ENCODE measurements around the gene SERF2. TPM values are rescaled to one million over a fixed set of nuclear protein-coding genes. Genes with fewer than 3 reads are reported as not detected.

The SERF2 gene
- total and polyA plus RNA-seq, 10 of the 15 experiments (the other 5 are each of a cell fraction or from before 2014, with no cell fraction given), result 464 to 4,159 (median 1,014) TPM

- TF ChIP-seq CUX1 (IDR thresholded peaks at IDR 0.05; ENCODE audit: insufficient replicate concordance, low read depth, low read length) (no peak), PBX3 (IDR thresholded peaks at IDR 0.05; ENCODE audit: insufficient replicate concordance, low read depth, low read length) (no peak), EGR1 (IDR thresholded peaks at IDR 0.05; ENCODE audit: borderline replicate concordance in 1 of 2, low read depth in 2 of 2, low read length in 2 of 2) (peak; percentile 30 to 69; a peak in 2 of 3 replicates), TCF12 (IDR thresholded peaks at IDR 0.05; ENCODE audit: low read depth, low read length) (peak; percentile 78; the same call in 1 of the 2 replicates), CHD2 (IDR thresholded peaks at IDR 0.05; ENCODE audit: borderline replicate concordance, low read depth, low read length) (peak; percentile 61; the same call in 1 of the 2 replicates), EED (IDR thresholded peaks at IDR 0.05; ENCODE audit: low read depth) (no peak), PAX5 (IDR thresholded peaks at IDR 0.05; ENCODE audit: borderline replicate concordance, low read depth, low read length) (peak; percentile 13; the same call in 1 of the 2 replicates), PRDM15 (CRISPR knock-in tag; IDR thresholded peaks at IDR 0.05) (no peak), SPI1 (IDR thresholded peaks at IDR 0.05; ENCODE audit: borderline replicate concordance, insufficient read depth, low read depth, low read length) (no peak), NR2C1 (IDR thresholded peaks at IDR 0.05) (no peak), E2F8 (IDR thresholded peaks at IDR 0.05; ENCODE audit: low read depth, partially characterized antibody) (no peak), DPF2 (IDR thresholded peaks at IDR 0.05) (peak; percentile 62), CBFB (IDR thresholded peaks at IDR 0.05; ENCODE audit: low read depth) (peak; percentile 14; the same call in 1 of the 2 replicates), PAX8 (IDR thresholded peaks at IDR 0.05) (no peak)
These were observed at the start of gene SERF2 (continued) for GRCh38 chr15:43791993-43792760.
